Caco-2 (cell line): ENCODE results near the gene IGFBP7. TPM values are rescaled to one million over a fixed set of nuclear protein-coding genes. Genes with fewer than 3 reads are reported as not detected.
"Not testable (repeated sequence)": the region's sequence is repeated elsewhere in the genome, so short reads cannot be mapped to it uniquely, and the experiment has no call there.

Experiments
- BruUV-seq: library from RNA; stranded (reverse); fragments of 400-500 nt; replicated peaks from 2 replicates; lab custom pipeline; 2021; lab: Mats Ljungman, UMichigan
- CTCF ChIA-PET: fragments of 300-600 bp; sonication (Branson Sonifier 250); formaldehyde crosslinking; loops from one replicate; lab custom pipeline; 2022; ENCODE audit warnings: antibody characterized with exemption; lab: Charles Lee
- POLR2A ChIA-PET: fragments of 300-600 bp; sonication (Branson Sonifier 250); formaldehyde crosslinking; loops from one replicate; lab custom pipeline; 2022; ENCODE audit warnings: antibody characterized with exemption; lab: Charles Lee
- DNase-seq, 2 experiments: peaks; one replicate each; pipeline versions ENCODE4 v3.0.0 to v3.0.0-alpha.2; 2020 to 2022
- H3K27me3 ChIP-seq: replicated peaks from 2 replicates; pipeline ENCODE4 v1.6.0; 2011; ENCODE audit warnings: low read length; ENCODE audit not compliant: control insufficient read depth, insufficient read depth
- H3K36me3 ChIP-seq: 2 replicates; pipeline ENCODE4 v1.5.1; 2011; ENCODE audit warnings: low read length; ENCODE audit not compliant: control insufficient read depth, insufficient read depth
- H3K4me1 ChIP-seq: fragments of 250-450 bp; sonication (Bioruptor Pico); 2 replicates; pipeline ENCODE4 v1.5.1; 2020; ENCODE audit warnings: mild to moderate bottlenecking
- H3K4me3 ChIP-seq: 2 replicates; pipeline ENCODE4 v1.5.1; 2011; ENCODE audit warnings: low read depth, mild to moderate bottlenecking, control low read depth, low read length
- H3K9me3 ChIP-seq: fragments of 250-450 bp; sonication (Bioruptor Pico); 2 replicates; pipeline ENCODE4 v1.5.1; 2020; ENCODE audit warnings: mild to moderate bottlenecking, moderate library complexity
- H3K27ac Mint-ChIP-seq: one replicate; pipeline ENCODE4 v1.8.0; 2022; ENCODE audit warnings: mixed read lengths; ENCODE audit not compliant: unreplicated experiment
- H3K27me3 Mint-ChIP-seq: one replicate; pipeline ENCODE4 v1.8.0; 2022; ENCODE audit warnings: mixed read lengths; ENCODE audit not compliant: insufficient read depth, unreplicated experiment
- H3K36me3 Mint-ChIP-seq: one replicate; pipeline ENCODE4 v1.8.0; 2022; ENCODE audit warnings: mild to moderate bottlenecking, mixed read lengths; ENCODE audit not compliant: insufficient read depth, unreplicated experiment
- H3K4me1 Mint-ChIP-seq: one replicate; pipeline ENCODE4 v1.8.0; 2022; ENCODE audit warnings: low read depth, mixed read lengths; ENCODE audit not compliant: unreplicated experiment
- H3K4me3 Mint-ChIP-seq: one replicate; pipeline ENCODE4 v1.8.0; 2022; ENCODE audit warnings: mild to moderate bottlenecking, moderate library complexity, mixed read lengths; ENCODE audit not compliant: unreplicated experiment
- H3K9me3 Mint-ChIP-seq: one replicate; pipeline ENCODE4 v1.8.0; 2022; ENCODE audit warnings: mixed read lengths; ENCODE audit not compliant: unreplicated experiment
- CTCF ChIP-seq, 2 experiments: fragments of 200-600 bp in 1 of 2; IDR thresholded peaks; 1 replicate in 1 of 2; 2 replicates in 1 of 2; pipeline versions ENCODE4 v1.5.1 to v1.8.0; 2011 to 2022; ENCODE audit warnings: antibody characterized with exemption in 1 of 2, control low read depth in 1 of 2, inconsistent platforms in 1 of 2, low read depth in 1 of 2, low read length in 1 of 2, mild to moderate bottlenecking in 1 of 2, moderate library complexity in 1 of 2; ENCODE audit not compliant: insufficient read depth in 1 of 2, severe bottlenecking in 1 of 2, unreplicated experiment in 1 of 2
- intact Hi-C: fragments of 100-400 bp; cut with micrococcal nuclease; formaldehyde crosslinking; loops from one replicate; pipeline ENCODE4 v1.10.0; 2022; ENCODE audit not compliant: unreplicated experiment
- total RNA-seq: library from RNA; stranded (reverse); gene quantifications from 2 replicates; pipeline ENCODE4 v1.2.3, GENCODE V29; 2022

The IGFBP7 gene
- total RNA-seq, 1 experiment from 2014 or later: 40.4 TPM

DNA sequence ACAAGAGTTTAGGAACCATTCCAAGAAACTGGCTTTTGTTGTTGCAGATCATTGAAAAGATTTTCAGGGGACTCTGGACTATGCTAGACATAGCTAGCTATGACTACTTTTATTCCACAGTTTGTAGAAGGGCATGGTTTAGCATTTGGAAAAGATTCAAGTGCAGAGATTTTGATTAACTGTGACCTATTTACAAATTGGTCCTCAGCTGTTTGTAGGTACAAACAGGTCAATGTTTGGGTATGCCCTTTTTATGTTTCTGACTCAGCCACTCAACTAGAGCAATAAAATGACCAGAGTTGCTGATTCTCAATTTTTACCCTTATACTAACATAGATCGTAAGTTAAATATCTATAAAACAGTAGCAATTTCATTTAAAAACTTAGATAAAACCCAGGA is 46.7 kb downstream of the IGFBP7 start:
- intact Hi-C loops: loop anchor here (2.0 kb wide), 1 partner anchor 15 kb away; no protein-coding TSS in a partner anchor
- no peaks in the 10 kb centered on the region for H3K9me3 ChIP-seq
- BruUV-seq: no TSS peak
- peaks cover 20% of the 10 kb centered on the region for H3K4me1 ChIP-seq
- H3K9me3 Mint-ChIP-seq: no peaks in the 10 kb centered on the region
- no peak for DNase-seq
- CTCF ChIA-PET: no interaction called here
- no peak overlapping the region for H3K4me3 ChIP-seq
- H3K4me1 Mint-ChIP-seq: peaks cover 13% of the 10 kb centered on the region
- POLR2A ChIA-PET: no interaction called here
- no peaks in the 10 kb centered on the region for H3K27me3 ChIP-seq
- H3K27me3 Mint-ChIP-seq: no peaks in the 10 kb centered on the region
- no peak overlapping the region for H3K4me3 Mint-ChIP-seq
- H3K36me3 ChIP-seq: no peaks in the 10 kb centered on the region
- no peak for TF ChIP-seq CTCF (IDR thresholded peaks at IDR 0.05; ENCODE audit: insufficient read depth in 1 of 2, low read depth in 1 of 2, low read length in 1 of 2, severe bottlenecking in 1 of 2, unreplicated experiment in 1 of 2)
- H3K36me3 Mint-ChIP-seq: peaks cover 5% of the 10 kb centered on the region
- H3K27ac Mint-ChIP-seq: no peak overlapping the region

- peaks cover 13% of the 10 kb centered on the region for H3K4me1 Mint-ChIP-seq
- no peak for DNase-seq
- Histone ChIP-seq H3K27me3 (no peaks in the 10 kb centered on the region), H3K4me1 (peaks cover 20% of the 10 kb centered on the region), H3K36me3 (no peaks in the 10 kb centered on the region), H3K9me3 (no peaks in the 10 kb centered on the region), H3K4me3 (no peak overlapping the region)
- TF ChIP-seq CTCF (IDR thresholded peaks at IDR 0.05; ENCODE audit: insufficient read depth in 1 of 2, low read depth in 1 of 2, low read length in 1 of 2, severe bottlenecking in 1 of 2, unreplicated experiment in 1 of 2): no peak
- no peaks in the 10 kb centered on the region for H3K27me3 Mint-ChIP-seq
- peaks cover 5% of the 10 kb centered on the region for H3K36me3 Mint-ChIP-seq
- intact Hi-C loops: no loop called here
- CTCF ChIA-PET: interaction anchor here (1.0 kb wide), 1 partner anchor 14 kb away, joined by 3 read pairs; no protein-coding TSS in a partner anchor
- POLR2A ChIA-PET: no interaction called here
- H3K27ac Mint-ChIP-seq: no peak overlapping the region
- no TSS peak for BruUV-seq
- H3K9me3 Mint-ChIP-seq: no peaks in the 10 kb centered on the region
- no peak overlapping the region for H3K4me3 Mint-ChIP-seq
These were observed 48.8 kb downstream of the IGFBP7 start for GRCh38 chr4:57061395-57061794.

DNA sequence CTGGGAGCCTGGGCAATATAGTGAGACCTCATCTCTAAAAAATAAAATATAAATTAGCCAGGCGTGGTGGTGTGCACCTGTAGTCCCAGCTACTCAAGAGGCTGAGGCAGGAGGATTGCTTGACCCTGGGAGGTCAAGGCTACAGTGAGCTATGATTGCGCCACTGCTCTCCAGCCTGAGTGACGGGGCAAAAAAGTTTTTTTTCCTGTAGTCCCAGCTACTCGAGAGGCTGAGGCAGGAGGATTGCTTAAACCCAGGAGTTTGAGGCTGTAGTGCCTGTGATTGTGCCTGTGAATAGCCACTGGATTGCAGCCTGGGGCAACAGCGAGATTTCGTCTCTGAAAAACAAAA is 49.5 kb downstream of the IGFBP7 start:
- H3K4me3 Mint-ChIP-seq, H3K27ac Mint-ChIP-seq, H3K4me3 ChIP-seq: not testable (repeated sequence)

More for the DNA sequence above, 49.5 kb downstream of the IGFBP7 start:
- BruUV-seq, H3K36me3 ChIP-seq, POLR2A ChIA-PET, H3K27me3 ChIP-seq, intact Hi-C loops, H3K36me3 Mint-ChIP-seq, H3K9me3 ChIP-seq, H3K9me3 Mint-ChIP-seq, DNase-seq, H3K27me3 Mint-ChIP-seq: not testable (repeated sequence)
- peaks cover 13% of the 10 kb centered on the region for H3K4me1 Mint-ChIP-seq
- CTCF ChIA-PET: interaction anchor here (1.0 kb wide), 1 partner anchor 15 kb away, joined by 3 read pairs; no protein-coding TSS in a partner anchor
- H3K4me1 ChIP-seq: peaks cover 20% of the 10 kb centered on the region
